HG03460 (cell line): Measurements from ENCODE around the gene TBX10.
"Not testable (repeated sequence)": the region's sequence is repeated elsewhere in the genome, so short reads cannot be mapped to it uniquely, and the experiment has no call there.

Experiments used
- ATAC-seq: cut with Tn5 transposase; IDR thresholded peaks from one replicate; pipeline ENCODE4 v1.9.1; 2021; ENCODE audit not compliant: unreplicated experiment

Gene TBX10

GRCh38 chr11:67646535-67647336 is 7.2 kb upstream of the TBX10 start:
- ATAC-seq = no peak

DNA sequence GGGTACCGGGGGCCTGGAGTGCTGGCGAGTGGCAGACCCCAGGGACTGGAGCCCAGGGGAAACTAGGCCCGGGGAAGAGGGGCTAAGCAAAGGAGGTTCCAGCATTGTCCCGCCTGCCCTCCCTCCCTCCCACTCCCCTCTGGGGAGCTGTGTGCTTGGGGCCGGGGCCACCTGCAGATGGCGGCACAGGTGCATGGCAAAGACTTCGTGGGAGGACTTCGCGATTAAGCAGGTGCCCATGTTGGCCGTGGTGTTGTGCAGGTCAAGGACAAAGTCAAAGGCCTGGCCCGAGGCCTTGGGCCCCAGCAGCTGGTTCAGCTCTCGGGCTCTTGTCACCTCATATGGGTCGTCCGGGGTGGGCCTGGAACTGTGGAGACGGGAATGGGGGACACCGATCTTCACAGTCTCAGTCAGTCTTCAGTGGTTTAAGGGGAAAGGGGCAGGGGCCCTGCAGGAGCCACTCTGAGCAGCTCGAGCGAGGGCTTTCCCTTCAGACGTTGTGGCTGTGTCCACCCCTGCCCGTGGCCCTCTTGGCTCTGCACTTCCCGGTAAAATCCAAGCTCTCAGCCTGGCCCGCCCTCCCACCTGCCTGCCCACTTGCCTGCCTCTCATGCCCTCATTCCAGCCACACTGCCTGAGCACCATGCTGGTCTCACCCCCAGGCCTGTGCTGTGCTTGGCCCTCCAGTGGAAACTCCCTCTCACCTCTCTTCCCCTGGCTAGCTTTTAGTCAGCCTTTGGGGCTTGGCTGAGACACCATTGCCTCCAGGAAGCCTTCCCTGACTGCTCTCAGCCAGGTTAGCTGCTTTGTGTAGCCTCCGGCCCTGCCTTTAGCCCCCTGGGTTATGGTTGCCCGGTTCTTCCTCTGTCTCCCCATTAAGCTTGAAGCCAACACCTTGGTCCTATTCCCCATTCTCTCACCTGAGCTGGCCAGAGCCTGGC is 6.2 kb upstream of the TBX10 start:
- ATAC-seq = no peak

DNA sequence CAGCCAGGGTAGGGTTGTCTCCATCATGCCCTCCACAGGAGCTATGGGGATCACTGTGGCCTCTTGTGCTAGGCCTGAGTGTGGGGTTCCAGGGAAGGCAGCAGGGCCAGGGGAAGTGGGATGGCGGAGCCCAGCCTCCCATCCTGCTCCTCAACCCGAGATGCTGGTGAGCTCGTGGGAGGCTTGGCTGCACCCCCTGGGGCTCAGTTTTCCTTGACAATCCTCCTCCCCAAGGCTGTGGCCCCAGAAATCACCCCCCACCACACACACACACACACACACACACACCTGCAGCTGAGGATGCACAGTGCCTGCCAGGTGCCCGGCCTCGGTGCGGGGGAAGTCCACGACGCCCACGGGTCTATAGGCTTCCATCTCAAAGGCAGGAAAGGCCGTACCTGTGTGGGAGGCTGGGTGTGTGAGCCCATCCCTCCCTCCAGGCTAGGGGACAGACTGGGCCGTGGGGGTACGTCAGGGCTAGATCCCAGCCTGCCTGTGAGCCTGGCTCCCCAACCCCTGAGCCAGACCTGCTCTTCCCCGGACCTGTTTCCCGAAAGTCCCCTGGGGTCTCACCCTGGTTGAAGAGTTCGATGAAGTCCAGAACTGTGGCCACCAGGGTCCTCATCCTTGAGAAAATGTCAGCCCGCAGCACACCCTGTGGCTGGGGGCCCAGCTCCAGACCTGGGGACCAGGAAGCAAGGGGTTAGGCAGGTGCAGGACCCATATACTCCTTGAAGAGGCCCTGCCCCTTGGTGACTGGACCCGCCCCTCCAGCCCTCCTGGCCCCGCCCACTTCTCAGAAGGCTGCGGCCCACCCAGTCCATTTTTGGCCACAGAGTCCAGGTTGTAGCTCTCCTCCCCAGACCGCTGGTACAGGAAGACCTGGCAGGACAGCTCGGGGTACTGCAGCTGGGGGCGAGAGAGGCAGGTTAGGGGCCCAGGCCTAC is 5.2 kb upstream of the TBX10 start:
- no peak for ATAC-seq

DNA sequence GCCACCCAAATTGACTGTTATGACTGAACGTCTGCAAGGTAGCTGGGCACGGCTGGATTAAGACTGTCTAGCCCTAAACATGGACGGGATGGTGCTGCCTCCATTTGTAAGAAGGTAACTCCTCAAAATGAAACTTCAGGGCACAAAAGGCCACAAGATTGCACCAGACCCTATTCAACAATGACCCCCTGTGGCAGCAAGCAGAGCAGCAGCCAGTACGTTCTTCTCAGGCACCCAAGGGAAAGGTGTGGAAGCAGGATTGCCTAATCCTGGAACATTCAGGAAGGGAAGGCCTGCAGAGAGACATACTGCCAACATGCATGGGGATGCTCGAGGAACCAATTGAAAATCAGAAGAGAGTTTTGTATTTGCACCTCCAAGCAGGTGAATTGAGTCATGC is 4.5 kb upstream of the TBX10 start:
- ATAC-seq = no peak

GRCh38 chr11:67642173-67643120 is 2.9 kb upstream of the TBX10 start:
- no peak for ATAC-seq

- ATAC-seq = no peak
Observed at GRCh38 chr11:67641338-67642172, 2.0 kb upstream of the TBX10 start.

DNA sequence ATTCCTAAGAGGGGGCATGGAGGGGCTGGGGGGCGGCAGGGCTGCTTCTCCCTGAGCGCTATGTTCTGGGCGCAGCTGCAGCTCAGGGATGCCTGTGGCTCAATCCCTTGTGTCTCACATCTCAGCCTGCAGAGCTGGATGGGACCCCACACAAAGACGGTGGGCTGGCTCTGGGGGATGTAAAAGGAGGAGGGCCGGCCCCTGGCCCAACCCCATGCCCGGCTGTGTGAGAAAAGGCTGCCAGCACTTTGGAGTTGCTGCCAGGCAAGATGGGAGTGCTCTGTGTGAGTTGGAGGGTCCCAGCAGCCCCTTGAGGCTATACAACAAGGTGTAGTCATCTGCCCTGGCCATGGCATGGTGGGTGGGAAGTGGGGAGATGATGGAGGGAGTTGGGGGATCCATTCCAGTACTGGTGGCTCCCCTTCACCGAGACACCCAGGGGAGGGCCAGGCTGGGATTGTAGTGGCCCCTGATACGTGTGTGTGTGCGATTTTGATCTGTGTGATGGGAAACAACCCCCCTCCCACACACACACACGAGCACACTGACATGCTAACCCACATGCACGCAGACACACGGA is 1.3 kb upstream of the TBX10 start:
- no peak for ATAC-seq

DNA sequence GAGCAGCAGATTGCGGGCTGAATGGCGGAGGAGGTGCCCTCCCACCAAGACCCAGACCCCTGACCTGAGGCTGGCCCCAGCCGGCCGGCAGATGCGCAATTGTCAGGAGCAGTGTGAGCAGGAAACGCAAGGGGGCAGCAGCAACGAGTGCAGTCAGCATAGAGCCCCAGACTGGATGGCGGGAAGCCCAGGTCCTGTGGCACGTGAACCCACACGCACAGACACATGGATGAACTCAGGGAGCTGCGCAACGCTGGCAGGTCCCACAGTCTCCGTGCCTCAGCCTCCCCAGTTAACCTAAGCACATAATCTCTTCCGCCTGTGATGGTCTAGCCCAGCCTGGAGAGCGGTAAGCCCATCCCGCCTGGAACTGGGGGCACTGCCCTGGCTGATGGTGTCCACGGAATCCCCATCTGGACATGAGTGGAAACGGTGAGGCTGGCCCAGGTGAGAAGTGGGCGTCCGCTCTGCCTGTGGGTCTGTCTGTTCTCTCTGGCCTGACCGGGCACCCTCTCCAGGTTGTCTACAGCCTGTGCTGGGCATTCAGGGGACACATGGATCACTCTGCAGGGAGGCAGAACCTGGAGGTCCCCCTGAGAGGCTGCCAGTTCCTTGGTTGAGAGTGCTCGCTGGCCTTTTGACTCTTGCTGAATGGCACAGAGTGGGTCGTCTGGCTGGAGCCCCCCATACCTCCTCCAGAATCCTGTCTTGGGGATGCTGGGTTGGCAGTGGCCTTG is 626 bp upstream of the TBX10 start:
- ATAC-seq = no peak

- ATAC-seq = no peak
Observed at GRCh38 chr11:67638535-67639437, 777 bp downstream of the TBX10 start.

DNA sequence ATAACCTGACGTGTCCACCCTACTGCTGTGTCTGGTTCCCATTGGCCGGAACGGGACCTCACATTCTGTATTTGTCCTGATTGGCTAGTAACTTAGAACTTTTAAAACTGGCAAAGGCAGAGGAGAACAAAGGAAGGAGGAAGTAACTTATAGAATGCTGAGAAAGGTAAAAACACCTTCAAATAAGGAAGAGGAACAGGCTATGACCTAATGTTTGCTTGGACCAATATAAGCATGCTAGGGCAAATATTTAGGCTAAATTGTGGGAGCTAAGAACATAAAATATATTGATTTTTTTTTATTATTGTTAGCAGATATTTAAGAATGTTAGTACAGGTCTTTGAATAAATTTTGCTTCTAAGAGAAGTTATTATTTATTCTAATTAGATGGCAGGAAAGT is 2.1 kb downstream of the TBX10 start:
- not testable (repeated sequence) for ATAC-seq

GRCh38 chr11:67636962-67637361 is 2.6 kb downstream of the TBX10 start:
- no peak for ATAC-seq

DNA sequence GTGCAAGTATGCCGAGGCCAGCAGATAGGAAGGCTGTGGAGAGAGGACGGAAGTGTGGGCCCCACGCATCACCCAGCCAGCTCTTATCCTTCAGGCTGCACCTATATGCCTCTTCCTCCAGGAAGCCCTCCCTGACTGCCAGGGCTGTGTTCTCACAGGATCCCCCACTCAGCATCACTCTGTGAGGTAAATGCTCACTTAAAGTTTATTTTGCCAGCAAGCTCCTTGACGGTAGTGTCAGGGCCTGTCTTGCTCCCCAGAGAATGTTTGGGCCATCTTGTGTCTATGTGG is 4.4 kb downstream of the TBX10 start:
- ATAC-seq = no peak

- no peak for ATAC-seq
Observed at GRCh38 chr11:67634366-67635230, 5.0 kb downstream of the TBX10 start.

GRCh38 chr11:67633758-67634365 is 5.7 kb downstream of the TBX10 start:
- ATAC-seq = no peak

DNA sequence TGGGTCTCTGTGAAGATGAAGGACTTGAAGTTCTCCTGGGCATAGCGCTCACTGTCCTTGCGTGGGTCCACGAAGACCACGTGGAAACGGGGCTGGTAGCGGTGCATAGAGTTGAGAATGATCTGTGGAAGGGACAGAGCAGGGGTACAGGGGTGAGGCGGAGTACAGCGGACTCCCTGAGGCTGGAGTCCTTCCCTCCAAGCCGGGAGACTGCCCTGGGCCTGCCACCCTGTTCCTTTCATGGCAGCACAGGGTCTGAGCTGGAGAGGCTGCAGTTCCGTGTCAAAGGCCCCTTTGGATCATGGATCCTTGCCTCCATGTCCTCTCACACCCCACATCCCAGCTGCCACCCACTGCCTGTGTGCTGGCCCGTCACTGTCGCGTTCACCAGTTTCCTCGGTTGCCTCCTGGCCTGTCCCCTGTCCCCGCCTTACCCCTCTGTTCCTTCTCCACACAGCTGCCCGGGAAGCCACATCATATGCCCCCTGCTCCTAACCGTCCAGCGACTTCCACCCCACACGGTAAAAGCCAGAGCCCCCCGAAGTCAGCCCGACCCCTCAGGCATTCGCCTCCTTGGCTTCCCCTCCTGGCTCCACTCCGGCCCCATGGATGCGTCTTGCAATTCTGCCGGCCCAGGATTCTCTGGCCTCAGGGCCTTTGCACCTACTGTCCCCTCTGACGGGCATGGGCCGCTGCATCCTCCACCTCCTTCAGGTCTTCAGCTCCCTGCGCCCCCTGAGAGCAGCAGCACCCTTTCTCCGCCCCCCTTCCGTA is 6.4 kb downstream of the TBX10 start:
- no peak for ATAC-seq
